T-helper 1 cell treated with Interleukin-12 subunit alpha and Interleukin-12 subunit beta and Interleukin-4 antibody, amounts not matched to agents 30 μg/mL and 1 μg/mL, for 36 hours (primary cell): ENCODE data around the gene CSNK1G2.
"Not testable (repeated sequence)": the region's sequence is repeated elsewhere in the genome, so short reads cannot be mapped to it uniquely, and the experiment has no call there.

Source experiments
- H3K27ac Mint-ChIP-seq: one replicate; pipeline ENCODE4 v1.8.0; 2021; ENCODE audit warnings: mild to moderate bottlenecking, mixed read lengths
- H3K27me3 Mint-ChIP-seq: one replicate; pipeline ENCODE4 v1.8.0; 2021; ENCODE audit warnings: low read depth, mixed read lengths
- H3K36me3 Mint-ChIP-seq: one replicate; pipeline ENCODE4 v1.8.0; 2021; ENCODE audit warnings: low read depth, mixed read lengths
- H3K4me1 Mint-ChIP-seq: one replicate; pipeline ENCODE4 v1.8.0; 2021; ENCODE audit warnings: low read depth, mixed read lengths
- H3K4me3 Mint-ChIP-seq: one replicate; pipeline ENCODE4 v1.8.0; 2021; ENCODE audit warnings: mild to moderate bottlenecking, moderate library complexity, mixed read lengths
- H3K9me3 Mint-ChIP-seq: one replicate; pipeline ENCODE4 v1.8.0; 2021; ENCODE audit warnings: mixed read lengths

CSNK1G2 gene

DNA sequence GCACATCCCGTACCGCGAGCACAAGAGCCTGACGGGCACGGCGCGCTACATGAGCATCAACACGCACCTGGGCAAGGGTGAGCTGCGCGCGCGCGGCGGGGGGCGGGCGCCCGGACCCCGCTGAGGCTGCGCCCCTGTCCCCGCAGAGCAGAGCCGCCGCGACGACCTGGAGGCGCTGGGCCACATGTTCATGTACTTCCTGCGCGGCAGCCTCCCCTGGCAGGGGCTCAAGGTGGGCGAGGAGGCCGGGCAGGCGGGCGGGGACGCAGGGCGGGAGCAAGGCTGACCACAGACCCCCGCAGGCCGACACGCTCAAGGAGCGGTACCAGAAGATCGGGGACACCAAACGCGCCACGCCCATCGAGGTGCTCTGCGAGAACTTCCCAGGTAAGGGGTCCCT lies 38.0 kb downstream of the CSNK1G2 start:
- Mint-ChIP-seq H3K27ac (no peak overlapping the region), H3K36me3 (peaks cover 12% of the 10 kb centered on the region), H3K4me1 (no peaks in the 10 kb centered on the region), H3K9me3 (no peaks in the 10 kb centered on the region), H3K4me3 (no peak overlapping the region), H3K27me3 (no peaks in the 10 kb centered on the region)

DNA sequence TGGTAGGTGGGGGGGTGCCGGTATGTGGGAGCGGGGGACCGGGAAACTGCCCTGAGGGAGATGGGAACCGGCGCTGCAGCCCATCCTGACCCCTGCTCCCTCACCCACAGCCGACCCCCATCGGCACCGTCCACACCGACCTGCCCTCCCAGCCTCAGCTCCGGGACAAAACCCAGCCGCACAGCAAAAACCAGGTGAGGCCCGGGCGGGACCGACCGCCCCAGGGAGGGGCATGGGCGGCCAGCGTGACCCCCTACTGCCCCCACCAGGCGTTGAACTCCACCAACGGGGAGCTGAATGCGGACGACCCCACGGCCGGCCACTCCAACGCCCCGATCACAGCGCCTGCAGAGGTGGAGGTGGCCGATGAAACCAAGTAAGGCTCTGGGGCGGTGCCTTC lies 38.7 kb downstream of the CSNK1G2 start:
- no peaks in the 10 kb centered on the region for H3K27me3 Mint-ChIP-seq
- peaks cover 12% of the 10 kb centered on the region for H3K36me3 Mint-ChIP-seq
- no peak overlapping the region for H3K4me3 Mint-ChIP-seq
- H3K9me3 Mint-ChIP-seq, result no peaks in the 10 kb centered on the region
- no peaks in the 10 kb centered on the region for H3K4me1 Mint-ChIP-seq
- H3K27ac Mint-ChIP-seq, result no peak overlapping the region

GRCh38 chr19:1980091-1980808 lies 39.3 kb downstream of the CSNK1G2 start:
- no peak overlapping the region for H3K27ac Mint-ChIP-seq
- H3K9me3 Mint-ChIP-seq, result no peaks in the 10 kb centered on the region
- H3K4me3 Mint-ChIP-seq, result no peak overlapping the region
- peaks cover 14% of the 10 kb centered on the region for H3K36me3 Mint-ChIP-seq
- no peaks in the 10 kb centered on the region for H3K4me1 Mint-ChIP-seq
- H3K27me3 Mint-ChIP-seq, result no peaks in the 10 kb centered on the region

DNA sequence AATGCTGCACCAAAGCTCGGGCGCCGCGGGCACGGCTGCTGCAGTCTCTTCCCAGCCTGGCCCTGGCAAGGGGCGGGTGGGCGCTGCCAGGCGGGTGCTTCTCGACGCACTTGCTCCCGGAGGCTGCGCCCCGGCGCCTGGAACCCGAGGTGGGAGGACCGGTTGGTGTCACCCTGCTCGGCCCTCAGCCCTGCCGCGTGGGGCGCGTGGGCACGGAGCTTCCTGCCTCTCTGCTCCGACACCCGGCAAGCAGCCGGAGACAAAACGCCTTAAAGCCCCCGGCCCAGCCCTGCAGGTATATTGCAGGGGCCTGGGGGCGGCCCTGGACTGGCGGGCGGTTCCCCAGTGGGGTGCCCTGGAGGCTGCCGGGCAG lies 39.8 kb downstream of the CSNK1G2 start:
- Mint-ChIP-seq H3K9me3 (no peaks in the 10 kb centered on the region), H3K27ac (no peak overlapping the region), H3K36me3 (peaks cover 14% of the 10 kb centered on the region), H3K4me1 (no peaks in the 10 kb centered on the region), H3K27me3 (no peaks in the 10 kb centered on the region), H3K4me3 (no peak overlapping the region)

GRCh38 chr19:1981253-1981652 lies 40.3 kb downstream of the CSNK1G2 start:
- Mint-ChIP-seq H3K36me3 (peaks cover 14% of the 10 kb centered on the region), H3K4me1 (no peaks in the 10 kb centered on the region), H3K4me3 (no peak overlapping the region), H3K9me3 (no peaks in the 10 kb centered on the region), H3K27me3 (no peaks in the 10 kb centered on the region), H3K27ac (no peak overlapping the region)

DNA sequence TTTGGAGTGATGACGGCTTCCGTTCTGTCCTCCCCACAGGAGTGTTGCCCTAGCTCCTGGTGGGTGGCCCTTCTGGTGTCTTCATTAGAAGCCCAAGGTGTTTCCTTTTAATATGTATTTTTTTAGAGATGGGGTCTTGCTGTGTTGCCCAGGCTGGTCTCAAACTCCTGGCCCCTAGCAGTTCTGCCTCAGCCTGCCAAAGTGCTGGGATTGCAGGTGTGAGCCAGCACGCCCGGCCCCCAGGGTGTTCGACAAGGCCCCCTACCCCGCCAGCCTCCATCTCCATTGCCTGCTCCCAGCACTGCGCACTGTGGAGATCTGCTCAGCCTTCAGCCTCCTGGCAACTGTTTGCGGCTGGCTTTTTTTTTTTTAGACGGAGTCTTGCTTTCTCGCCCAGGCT lies 43.4 kb downstream of the CSNK1G2 start:
- Mint-ChIP-seq H3K4me1 (no peaks in the 10 kb centered on the region), H3K27ac (no peak overlapping the region), H3K9me3 (no peaks in the 10 kb centered on the region), H3K4me3 (no peak overlapping the region), H3K27me3 (no peaks in the 10 kb centered on the region), H3K36me3 (peaks cover 16% of the 10 kb centered on the region)

DNA sequence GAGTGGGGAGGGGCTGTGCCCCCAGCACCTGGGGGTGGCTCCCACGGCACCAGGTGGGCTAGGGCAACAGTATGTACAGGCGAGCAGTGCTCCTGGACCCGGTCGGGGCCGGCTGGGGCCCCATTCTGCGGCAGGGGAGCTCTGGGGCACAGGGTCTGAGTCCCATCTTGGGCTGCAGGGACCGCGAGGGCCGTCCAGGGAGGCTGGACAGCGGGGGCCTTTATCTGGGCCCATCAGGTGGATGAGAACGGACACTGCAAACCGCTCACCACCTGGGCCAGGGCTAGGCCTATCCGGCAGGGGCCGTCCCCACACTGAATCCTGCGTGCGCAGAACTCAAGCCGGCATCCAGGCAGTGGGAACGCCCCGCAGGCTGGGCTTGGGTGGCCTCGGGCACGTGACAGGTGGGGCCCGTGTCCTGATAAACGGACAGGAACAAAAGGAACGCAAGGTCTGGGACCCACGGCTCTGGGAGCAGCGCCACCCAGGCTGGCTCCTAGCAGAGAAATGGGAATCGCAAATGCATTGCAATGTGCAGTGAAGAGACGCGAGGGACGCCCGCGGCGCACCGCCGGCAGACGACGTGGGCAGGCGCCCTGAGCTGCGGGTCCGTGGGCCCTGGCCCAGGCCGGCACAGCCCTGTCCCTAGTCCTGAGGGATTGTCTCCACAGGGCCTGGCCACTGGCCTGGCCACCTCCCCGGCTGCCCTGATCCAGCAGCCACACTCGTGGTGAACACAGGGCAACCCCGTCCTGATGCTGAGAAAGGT lies 44.8 kb downstream of the CSNK1G2 start:
- peaks cover 19% of the 10 kb centered on the region for H3K36me3 Mint-ChIP-seq
- no peaks in the 10 kb centered on the region for H3K9me3 Mint-ChIP-seq
- H3K4me1 Mint-ChIP-seq, result no peaks in the 10 kb centered on the region
- no peaks in the 10 kb centered on the region for H3K27me3 Mint-ChIP-seq
- H3K4me3 Mint-ChIP-seq, result no peak overlapping the region
- H3K27ac Mint-ChIP-seq, result no peak overlapping the region

- Mint-ChIP-seq H3K27me3 (no peaks in the 10 kb centered on the region), H3K9me3 (no peaks in the 10 kb centered on the region), H3K27ac (no peak overlapping the region), H3K4me1 (no peaks in the 10 kb centered on the region), H3K4me3 (no peak overlapping the region), H3K36me3 (peaks cover 16% of the 10 kb centered on the region)
Measured at GRCh38 chr19:1986357-1987162, 45.6 kb downstream of the CSNK1G2 start.

- Mint-ChIP-seq H3K27me3 (no peaks in the 10 kb centered on the region), H3K4me1 (no peaks in the 10 kb centered on the region), H3K27ac (no peak overlapping the region), H3K36me3 (peaks cover 11% of the 10 kb centered on the region), H3K4me3 (no peak overlapping the region), H3K9me3 (no peaks in the 10 kb centered on the region)
Measured at GRCh38 chr19:1987197-1988187, 46.5 kb downstream of the CSNK1G2 start.

DNA sequence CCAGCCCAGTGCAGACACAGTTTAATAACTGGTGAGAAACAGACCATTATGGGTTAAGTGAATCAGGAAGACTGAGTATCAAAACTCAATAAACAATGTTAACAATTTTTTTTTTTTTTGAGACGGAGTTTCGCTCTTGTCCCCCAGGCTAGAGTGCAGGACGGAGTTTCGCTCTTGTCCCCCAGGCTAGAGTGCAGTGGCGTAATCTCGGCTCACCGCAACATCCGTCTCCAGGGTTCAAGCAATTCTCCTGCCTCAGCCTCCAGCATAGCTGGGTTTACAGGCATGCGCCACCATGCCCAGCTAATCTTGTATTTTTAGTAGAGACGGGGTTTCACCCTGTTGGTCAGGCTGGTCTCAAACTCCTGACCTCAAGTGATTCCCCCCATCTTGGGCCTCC lies 47.5 kb downstream of the CSNK1G2 start:
- H3K9me3 Mint-ChIP-seq, H3K36me3 Mint-ChIP-seq: not testable (repeated sequence)

GRCh38 chr19:1989513-1990229 lies 48.7 kb downstream of the CSNK1G2 start:
- H3K4me1 Mint-ChIP-seq, result no peaks in the 10 kb centered on the region
- H3K4me3 Mint-ChIP-seq, result no peak overlapping the region
- H3K27me3 Mint-ChIP-seq, result no peaks in the 10 kb centered on the region
- H3K27ac Mint-ChIP-seq, result no peak overlapping the region
- H3K36me3 Mint-ChIP-seq, result peaks cover 8% of the 10 kb centered on the region
- H3K9me3 Mint-ChIP-seq, result no peaks in the 10 kb centered on the region

More for the DNA sequence above, 47.5 kb downstream of the CSNK1G2 start:
- H3K27me3 Mint-ChIP-seq, H3K4me3 Mint-ChIP-seq, H3K27ac Mint-ChIP-seq, H3K4me1 Mint-ChIP-seq: not testable (repeated sequence)

- Mint-ChIP-seq H3K27ac (no peak overlapping the region), H3K36me3 (peaks cover 7% of the 10 kb centered on the region), H3K4me3 (no peak overlapping the region), H3K4me1 (no peaks in the 10 kb centered on the region), H3K9me3 (no peaks in the 10 kb centered on the region), H3K27me3 (no peaks in the 10 kb centered on the region)
Measured at GRCh38 chr19:1990230-1991017, 49.5 kb downstream of the CSNK1G2 start.
